Measurements from ENCODE around the gene MAPKAPK2. TPM values are rescaled to one million over a fixed set of nuclear protein-coding genes. Genes with fewer than 3 reads are reported as not detected.

MAPKAPK2 gene
- total RNA-seq = 38.9 and 39.4 TPM in 2 replicates
- polyA plus RNA-seq = 12.8 and 13.3 TPM in 2 replicates

- Histone ChIP-seq H3K36me3 (replicated peaks; ENCODE audit: insufficient read depth, low read depth) (no peaks in the 10 kb centered on the region), H3K79me2 (peaks cover 41% of the 10 kb centered on the region), H4K20me1 (ENCODE audit: insufficient read depth, poor library complexity, severe bottlenecking) (peaks cover 39% of the 10 kb centered on the region), H3K4me2 (peak within 1 kb of the TSS; percentile 90), H3K27ac (peak within 1 kb of the TSS; percentile 98), H3K4me1 (ENCODE audit: insufficient read depth) (peaks cover 38% of the 10 kb centered on the region), H3K9me3 (ENCODE audit: low read depth) (no peaks in the 10 kb centered on the region), H3K27me3 (no peaks in the 10 kb centered on the region), H3K4me3 (peak within 1 kb of the TSS; percentile 98), H2AFZ (peak within 1 kb of the TSS; percentile 78), H3K9me2 (replicated peaks; ENCODE audit: insufficient read depth) (no peaks in the 10 kb centered on the region)
- 0% methylated on average over 11 of the region's 82 CpGs for WGBS (ENCODE audit: low lambda C conversion rate, missing lambda C conversion rate)
- TF ChIP-seq EZH2 (IDR thresholded peaks at IDR 0.05; ENCODE audit: borderline replicate concordance) (no peak), EZH2phosphoT487 (IDR thresholded peaks at IDR 0.05; ENCODE audit: low read depth, severe bottlenecking, unreplicated experiment) (no peak)
- TF ChIP-seq, protein P1, sequence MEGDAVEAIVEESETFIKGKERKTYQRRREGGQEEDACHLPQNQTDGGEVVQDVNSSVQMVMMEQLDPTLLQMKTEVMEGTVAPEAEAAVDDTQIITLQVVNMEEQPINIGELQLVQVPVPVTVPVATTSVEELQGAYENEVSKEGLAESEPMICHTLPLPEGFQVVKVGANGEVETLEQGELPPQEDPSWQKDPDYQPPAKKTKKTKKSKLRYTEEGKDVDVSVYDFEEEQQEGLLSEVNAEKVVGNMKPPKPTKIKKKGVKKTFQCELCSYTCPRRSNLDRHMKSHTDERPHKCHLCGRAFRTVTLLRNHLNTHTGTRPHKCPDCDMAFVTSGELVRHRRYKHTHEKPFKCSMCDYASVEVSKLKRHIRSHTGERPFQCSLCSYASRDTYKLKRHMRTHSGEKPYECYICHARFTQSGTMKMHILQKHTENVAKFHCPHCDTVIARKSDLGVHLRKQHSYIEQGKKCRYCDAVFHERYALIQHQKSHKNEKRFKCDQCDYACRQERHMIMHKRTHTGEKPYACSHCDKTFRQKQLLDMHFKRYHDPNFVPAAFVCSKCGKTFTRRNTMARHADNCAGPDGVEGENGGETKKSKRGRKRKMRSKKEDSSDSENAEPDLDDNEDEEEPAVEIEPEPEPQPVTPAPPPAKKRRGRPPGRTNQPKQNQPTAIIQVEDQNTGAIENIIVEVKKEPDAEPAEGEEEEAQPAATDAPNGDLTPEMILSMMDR (IDR thresholded peaks at IDR 0.05; ENCODE audit: poor library complexity) = no peak
- peak; percentile 94 for DNase-seq (ENCODE audit: low spot score)
Observed at GRCh38 chr1:206684478-206685333, at the start of gene MAPKAPK2. TSS of gene MAPKAPK2 (plus strand) at chr1:206684905. CDS start at chr1:206685230, 325 bp downstream.

DNA sequence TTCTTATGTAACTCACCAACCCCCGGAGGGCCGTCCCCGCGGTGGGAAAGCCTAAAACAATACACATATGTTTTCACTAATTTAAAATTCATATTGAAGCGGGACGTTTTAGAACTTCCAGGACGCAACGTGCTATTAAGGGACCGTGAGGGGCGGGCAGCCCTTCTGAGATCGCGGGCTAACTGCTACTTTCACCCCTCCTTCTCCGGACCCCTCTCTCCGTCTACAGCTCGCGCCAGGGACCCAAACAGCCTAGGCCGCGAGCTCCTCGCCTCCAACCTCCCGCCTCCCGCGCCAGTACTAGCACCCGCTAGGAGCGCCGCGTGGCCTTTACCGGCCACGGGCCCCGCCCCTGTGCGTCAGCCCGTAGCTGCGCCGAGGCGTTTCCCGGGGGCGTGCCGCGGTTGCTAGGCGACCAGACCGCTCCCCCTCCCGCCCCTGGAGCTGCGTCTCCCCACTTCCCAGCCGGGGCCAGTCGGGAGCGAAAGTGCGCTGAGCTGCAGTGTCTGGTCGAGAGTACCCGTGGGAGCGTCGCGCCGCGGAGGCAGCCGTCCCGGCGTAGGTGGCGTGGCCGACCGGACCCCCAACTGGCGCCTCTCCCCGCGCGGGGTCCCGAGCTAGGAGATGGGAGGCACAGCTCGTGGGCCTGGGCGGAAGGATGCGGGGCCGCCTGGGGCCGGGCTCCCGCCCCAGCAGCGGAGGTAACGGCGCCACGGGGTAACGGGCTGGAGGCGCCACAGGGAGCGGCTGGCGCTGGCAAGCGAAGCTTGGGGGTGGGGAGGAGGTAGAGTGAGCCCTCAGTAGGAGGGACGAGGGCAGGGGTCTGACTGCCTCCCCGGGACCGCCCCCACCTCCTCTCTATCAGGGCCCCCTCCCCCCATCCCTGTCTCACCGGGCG is 49.4 kb upstream of the MAPKAPK2 start, which contains the start of gene DYRK3:
TSS of gene DYRK3 (plus strand) at position 457 of the 898 bp plus-strand sequence. CDS start at position 625, 168 bp downstream.
- Histone ChIP-seq H3K4me1 (ENCODE audit: insufficient read depth) (peaks cover 11% of the 10 kb centered on the region), H3K9me2 (replicated peaks; ENCODE audit: insufficient read depth) (no peaks in the 10 kb centered on the region), H3K79me2 (no peaks in the 10 kb centered on the region), H3K27me3 (peaks cover 19% of the 10 kb centered on the region), H3K27ac (peak within 1 kb of the TSS; percentile 62), H3K4me2 (peak within 1 kb of the TSS; percentile 81), H3K4me3 (peak within 1 kb of the TSS; percentile 54), H3K36me3 (replicated peaks; ENCODE audit: insufficient read depth, low read depth) (no peaks in the 10 kb centered on the region), H2AFZ (peak within 1 kb of the TSS; percentile 76), H3K9me3 (ENCODE audit: low read depth) (no peaks in the 10 kb centered on the region), H4K20me1 (ENCODE audit: insufficient read depth, poor library complexity, severe bottlenecking) (no peaks in the 10 kb centered on the region)
- WGBS (ENCODE audit: low lambda C conversion rate, missing lambda C conversion rate) = 1% methylated on average over 65 of the region's 84 CpGs
- DNase-seq (ENCODE audit: low spot score) = peak; percentile 97
- TF ChIP-seq EZH2phosphoT487 (IDR thresholded peaks at IDR 0.05; ENCODE audit: low read depth, severe bottlenecking, unreplicated experiment) (no peak), EZH2 (IDR thresholded peaks at IDR 0.05; ENCODE audit: borderline replicate concordance) (no peak)
- TF ChIP-seq, protein P1 (IDR thresholded peaks at IDR 0.05; ENCODE audit: poor library complexity) = no peak

- Histone ChIP-seq H3K4me1 (ENCODE audit: insufficient read depth) (peaks cover 11% of the 10 kb centered on the region), H3K79me2 (no peaks in the 10 kb centered on the region), H3K4me3 (peak overlapping the region; percentile 54), H3K27ac (no peak overlapping the region), H3K36me3 (replicated peaks; ENCODE audit: insufficient read depth, low read depth) (no peaks in the 10 kb centered on the region), H2AFZ (peak overlapping the region; percentile 76), H3K4me2 (peak overlapping the region; percentile 81), H4K20me1 (ENCODE audit: insufficient read depth, poor library complexity, severe bottlenecking) (no peaks in the 10 kb centered on the region), H3K27me3 (peaks cover 19% of the 10 kb centered on the region), H3K9me3 (ENCODE audit: low read depth) (no peaks in the 10 kb centered on the region), H3K9me2 (replicated peaks; ENCODE audit: insufficient read depth) (no peaks in the 10 kb centered on the region)
- TF ChIP-seq, protein P1 (IDR thresholded peaks at IDR 0.05; ENCODE audit: poor library complexity) = no peak
- no peak for TF ChIP-seq EZH2phosphoT487 (IDR thresholded peaks at IDR 0.05; ENCODE audit: low read depth, severe bottlenecking, unreplicated experiment)
- TF ChIP-seq EZH2 (IDR thresholded peaks at IDR 0.05; ENCODE audit: borderline replicate concordance) = peak; percentile 65
- DNase-seq (ENCODE audit: low spot score) = no peak
- WGBS (ENCODE audit: low lambda C conversion rate, missing lambda C conversion rate) = 2% methylated on average over 11 of the region's 14 CpGs
Observed at GRCh38 chr1:206635978-206636345, 48.7 kb upstream of the MAPKAPK2 start.

Measured in hepatocyte (in vitro differentiated cells).